ENCODE data around the gene SH2D1B.
"Not testable (repeated sequence)": the region's sequence is repeated elsewhere in the genome, so short reads cannot be mapped to it uniquely, and the experiment has no call there.

The SH2D1B gene

GRCh38 chr1:162360874-162361260, 51.1 kb downstream of the SH2D1B start:
- H3K79me2 ChIP-seq (ENCODE audit: control insufficient read depth, insufficient read depth, low read length, unreplicated experiment), result no peaks in the 10 kb centered on the region
- no peaks in the 10 kb centered on the region for H3K36me3 ChIP-seq (ENCODE audit: insufficient read depth, low read length)
- no peaks in the 10 kb centered on the region for H3K27me3 ChIP-seq (ENCODE audit: insufficient read depth, low read length)
- H3K27ac ChIP-seq (ENCODE audit: low read depth, low read length), result no peak overlapping the region
- no peaks in the 10 kb centered on the region for H3K4me1 ChIP-seq (ENCODE audit: control insufficient read depth, insufficient read depth, low read length, unreplicated experiment)
- H3K4me3 ChIP-seq (ENCODE audit: low read depth, low read length), result no peak overlapping the region
- H2AFZ ChIP-seq (ENCODE audit: low read length, unreplicated experiment), result no peak overlapping the region

- Histone ChIP-seq H3K36me3 (ENCODE audit: insufficient read depth, low read length) (no peaks in the 10 kb centered on the region), H3K27me3 (ENCODE audit: insufficient read depth, low read length) (no peaks in the 10 kb centered on the region), H2AFZ (ENCODE audit: low read length, unreplicated experiment) (no peak overlapping the region), H3K27ac (ENCODE audit: low read depth, low read length) (no peak overlapping the region), H3K4me1 (ENCODE audit: control insufficient read depth, insufficient read depth, low read length, unreplicated experiment) (no peaks in the 10 kb centered on the region), H3K79me2 (ENCODE audit: control insufficient read depth, insufficient read depth, low read length, unreplicated experiment) (no peaks in the 10 kb centered on the region), H3K4me3 (ENCODE audit: low read depth, low read length) (no peak overlapping the region)
Measured at GRCh38 chr1:162360237-162360873, 51.6 kb downstream of the SH2D1B start.

- Histone ChIP-seq H3K4me1 (ENCODE audit: control insufficient read depth, insufficient read depth, low read length, unreplicated experiment) (no peaks in the 10 kb centered on the region), H3K27me3 (ENCODE audit: insufficient read depth, low read length) (no peaks in the 10 kb centered on the region), H3K36me3 (ENCODE audit: insufficient read depth, low read length) (no peaks in the 10 kb centered on the region), H3K27ac (ENCODE audit: low read depth, low read length) (no peak overlapping the region), H2AFZ (ENCODE audit: low read length, unreplicated experiment) (no peak overlapping the region), H3K79me2 (ENCODE audit: control insufficient read depth, insufficient read depth, low read length, unreplicated experiment) (no peaks in the 10 kb centered on the region), H3K4me3 (ENCODE audit: low read depth, low read length) (no peak overlapping the region)
Measured at GRCh38 chr1:162359523-162360236, 52.3 kb downstream of the SH2D1B start.

- H3K27ac ChIP-seq (ENCODE audit: low read depth, low read length), result no peak overlapping the region
- no peaks in the 10 kb centered on the region for H3K27me3 ChIP-seq (ENCODE audit: insufficient read depth, low read length)
- H3K36me3 ChIP-seq (ENCODE audit: insufficient read depth, low read length), result no peaks in the 10 kb centered on the region
Measured at GRCh38 chr1:162358928-162359327, 53.0 kb downstream of the SH2D1B start.

GRCh38 chr1:162357681-162358266, 54.2 kb downstream of the SH2D1B start:
- Histone ChIP-seq H3K36me3 (ENCODE audit: insufficient read depth, low read length) (no peaks in the 10 kb centered on the region), H3K27ac (ENCODE audit: low read depth, low read length) (no peak overlapping the region)

More at GRCh38 chr1:162358928-162359327, 53.0 kb downstream of the SH2D1B start:
- Histone ChIP-seq H3K79me2 (ENCODE audit: control insufficient read depth, insufficient read depth, low read length, unreplicated experiment) (no peaks in the 10 kb centered on the region), H3K4me3 (ENCODE audit: low read depth, low read length) (no peak overlapping the region), H2AFZ (ENCODE audit: low read length, unreplicated experiment) (no peak overlapping the region), H3K4me1 (ENCODE audit: control insufficient read depth, insufficient read depth, low read length, unreplicated experiment) (no peaks in the 10 kb centered on the region)

GRCh38 chr1:162353702-162354101, 58.2 kb downstream of the SH2D1B start:
- Histone ChIP-seq H3K79me2 (ENCODE audit: control insufficient read depth, insufficient read depth, low read length, unreplicated experiment) (no peaks in the 10 kb centered on the region), H3K27ac (ENCODE audit: low read depth, low read length) (no peak overlapping the region), H3K36me3 (ENCODE audit: insufficient read depth, low read length) (no peaks in the 10 kb centered on the region), H3K4me1 (ENCODE audit: control insufficient read depth, insufficient read depth, low read length, unreplicated experiment) (peaks cover 13% of the 10 kb centered on the region), H3K27me3 (ENCODE audit: insufficient read depth, low read length) (no peaks in the 10 kb centered on the region), H2AFZ (ENCODE audit: low read length, unreplicated experiment) (no peak overlapping the region), H3K4me3 (ENCODE audit: low read depth, low read length) (no peak overlapping the region)

More at GRCh38 chr1:162357681-162358266, 54.2 kb downstream of the SH2D1B start:
- Histone ChIP-seq H3K79me2 (ENCODE audit: control insufficient read depth, insufficient read depth, low read length, unreplicated experiment) (no peaks in the 10 kb centered on the region), H3K4me1 (ENCODE audit: control insufficient read depth, insufficient read depth, low read length, unreplicated experiment) (no peaks in the 10 kb centered on the region), H3K27me3 (ENCODE audit: insufficient read depth, low read length) (no peaks in the 10 kb centered on the region), H3K4me3 (ENCODE audit: low read depth, low read length) (no peak overlapping the region), H2AFZ (ENCODE audit: low read length, unreplicated experiment) (no peak overlapping the region)

- Histone ChIP-seq H3K36me3 (ENCODE audit: insufficient read depth, low read length) (no peaks in the 10 kb centered on the region), H3K4me1 (ENCODE audit: control insufficient read depth, insufficient read depth, low read length, unreplicated experiment) (peaks cover 13% of the 10 kb centered on the region), H2AFZ (ENCODE audit: low read length, unreplicated experiment) (no peak overlapping the region), H3K4me3 (ENCODE audit: low read depth, low read length) (no peak overlapping the region), H3K27me3 (ENCODE audit: insufficient read depth, low read length) (no peaks in the 10 kb centered on the region), H3K79me2 (ENCODE audit: control insufficient read depth, insufficient read depth, low read length, unreplicated experiment) (no peaks in the 10 kb centered on the region), H3K27ac (ENCODE audit: low read depth, low read length) (no peak overlapping the region)
Measured at GRCh38 chr1:162353078-162353477, 58.9 kb downstream of the SH2D1B start.

- H3K79me2 ChIP-seq (ENCODE audit: control insufficient read depth, insufficient read depth, low read length, unreplicated experiment); H2AFZ ChIP-seq (ENCODE audit: low read length, unreplicated experiment); H3K27ac ChIP-seq (ENCODE audit: low read depth, low read length); H3K27me3 ChIP-seq (ENCODE audit: insufficient read depth, low read length); H3K4me3 ChIP-seq (ENCODE audit: low read depth, low read length); H3K36me3 ChIP-seq (ENCODE audit: insufficient read depth, low read length): not testable (repeated sequence)
- H3K4me1 ChIP-seq (ENCODE audit: control insufficient read depth, insufficient read depth, low read length, unreplicated experiment), result peaks cover 13% of the 10 kb centered on the region
Measured at GRCh38 chr1:162351874-162352273, 60.1 kb downstream of the SH2D1B start.

- H3K4me1 ChIP-seq (ENCODE audit: control insufficient read depth, insufficient read depth, low read length, unreplicated experiment), result peaks cover 13% of the 10 kb centered on the region
Measured at GRCh38 chr1:162351246-162351842, 60.6 kb downstream of the SH2D1B start.

GRCh38 chr1:162349635-162350330, 62.2 kb downstream of the SH2D1B start:
- Histone ChIP-seq H3K4me1 (ENCODE audit: control insufficient read depth, insufficient read depth, low read length, unreplicated experiment) (peaks cover 13% of the 10 kb centered on the region), H3K27me3 (ENCODE audit: insufficient read depth, low read length) (no peaks in the 10 kb centered on the region), H3K4me3 (ENCODE audit: low read depth, low read length) (peak overlapping the region; percentile 14; the same call in 1 of the 2 replicates), H3K79me2 (ENCODE audit: control insufficient read depth, insufficient read depth, low read length, unreplicated experiment) (no peaks in the 10 kb centered on the region), H3K36me3 (ENCODE audit: insufficient read depth, low read length) (no peaks in the 10 kb centered on the region), H3K27ac (ENCODE audit: low read depth, low read length) (peak overlapping the region; percentile 41), H2AFZ (ENCODE audit: low read length, unreplicated experiment) (peak overlapping the region; percentile 49)

More at GRCh38 chr1:162351246-162351842, 60.6 kb downstream of the SH2D1B start:
- no peak overlapping the region for H3K4me3 ChIP-seq (ENCODE audit: low read depth, low read length)
- no peaks in the 10 kb centered on the region for H3K27me3 ChIP-seq (ENCODE audit: insufficient read depth, low read length)
- no peak overlapping the region for H2AFZ ChIP-seq (ENCODE audit: low read length, unreplicated experiment)
- H3K36me3 ChIP-seq (ENCODE audit: insufficient read depth, low read length), result no peaks in the 10 kb centered on the region
- H3K79me2 ChIP-seq (ENCODE audit: control insufficient read depth, insufficient read depth, low read length, unreplicated experiment), result no peaks in the 10 kb centered on the region
- no peak overlapping the region for H3K27ac ChIP-seq (ENCODE audit: low read depth, low read length)
